ENCODE results near the gene IFT74. TPM values are rescaled to one million over a fixed set of nuclear protein-coding genes. Genes with fewer than 3 reads are reported as not detected.

The IFT74 gene
- total RNA-seq, 4 donors from 2014 or later, result 19.1 to 31.5 (median 25.4) TPM

DNA sequence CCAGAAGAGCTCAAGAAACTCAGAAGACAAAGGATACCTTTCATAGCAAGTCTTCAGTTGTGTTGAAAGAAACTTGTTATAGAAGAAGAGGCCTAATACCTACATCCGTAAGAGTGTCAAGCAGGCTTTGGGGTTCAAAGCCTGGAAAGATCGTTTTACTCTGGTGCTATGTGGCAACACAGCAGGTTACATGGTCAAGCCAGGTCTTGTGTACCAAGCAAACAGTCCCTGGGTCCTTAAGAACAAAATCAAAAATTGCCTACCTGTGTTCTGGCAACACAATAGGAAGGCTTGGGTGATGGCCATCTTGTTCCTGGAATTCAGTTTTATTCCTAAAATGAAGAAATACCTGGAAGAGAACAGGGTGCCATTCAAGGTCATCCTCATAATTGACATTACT, 81.3 kb downstream of the IFT74 start:
- Histone ChIP-seq H3K27ac (no peak overlapping the region), H3K4me1 (no peaks in the 10 kb centered on the region), H3K36me3 (no peaks in the 10 kb centered on the region), H3K27me3 (no peaks in the 10 kb centered on the region), H3K4me3 (no peak overlapping the region), H3K9me3 (no peaks in the 10 kb centered on the region)
- DNase-seq, result no peak
- intact Hi-C loops (cut with DNase I; ENCODE audit: low total_unique reads), result no loop called here
- TF ChIP-seq, protein P1, sequence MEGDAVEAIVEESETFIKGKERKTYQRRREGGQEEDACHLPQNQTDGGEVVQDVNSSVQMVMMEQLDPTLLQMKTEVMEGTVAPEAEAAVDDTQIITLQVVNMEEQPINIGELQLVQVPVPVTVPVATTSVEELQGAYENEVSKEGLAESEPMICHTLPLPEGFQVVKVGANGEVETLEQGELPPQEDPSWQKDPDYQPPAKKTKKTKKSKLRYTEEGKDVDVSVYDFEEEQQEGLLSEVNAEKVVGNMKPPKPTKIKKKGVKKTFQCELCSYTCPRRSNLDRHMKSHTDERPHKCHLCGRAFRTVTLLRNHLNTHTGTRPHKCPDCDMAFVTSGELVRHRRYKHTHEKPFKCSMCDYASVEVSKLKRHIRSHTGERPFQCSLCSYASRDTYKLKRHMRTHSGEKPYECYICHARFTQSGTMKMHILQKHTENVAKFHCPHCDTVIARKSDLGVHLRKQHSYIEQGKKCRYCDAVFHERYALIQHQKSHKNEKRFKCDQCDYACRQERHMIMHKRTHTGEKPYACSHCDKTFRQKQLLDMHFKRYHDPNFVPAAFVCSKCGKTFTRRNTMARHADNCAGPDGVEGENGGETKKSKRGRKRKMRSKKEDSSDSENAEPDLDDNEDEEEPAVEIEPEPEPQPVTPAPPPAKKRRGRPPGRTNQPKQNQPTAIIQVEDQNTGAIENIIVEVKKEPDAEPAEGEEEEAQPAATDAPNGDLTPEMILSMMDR (IDR thresholded peaks at IDR 0.05), result no peak
- no peak for TF ChIP-seq POLR2A (IDR thresholded peaks at IDR 0.05)

DNA sequence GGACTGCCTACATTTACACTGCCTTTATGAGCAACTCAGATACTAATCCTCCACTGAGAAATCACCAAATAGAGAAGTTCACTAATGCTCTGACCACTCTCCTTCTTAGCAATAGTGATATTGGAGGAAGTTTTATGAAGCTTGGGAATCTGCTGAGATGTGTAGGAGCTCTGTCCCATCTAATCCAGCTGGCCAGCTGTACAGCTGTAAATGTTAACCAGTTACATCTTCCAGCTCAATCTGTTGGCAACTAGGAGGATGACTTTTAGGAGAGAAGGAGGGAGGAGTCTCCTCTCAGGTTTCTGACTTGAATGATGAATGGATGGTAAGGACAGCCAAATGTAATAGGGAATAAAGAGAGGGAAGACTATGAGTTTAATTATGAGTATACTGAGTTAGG, 85.5 kb downstream of the IFT74 start:
- TF ChIP-seq, protein P1 (IDR thresholded peaks at IDR 0.05), result no peak
- no peak for TF ChIP-seq POLR2A (IDR thresholded peaks at IDR 0.05)
- Histone ChIP-seq H3K27me3 (no peaks in the 10 kb centered on the region), H3K27ac (no peak overlapping the region), H3K4me3 (no peak overlapping the region), H3K36me3 (no peaks in the 10 kb centered on the region), H3K9me3 (no peaks in the 10 kb centered on the region), H3K4me1 (no peaks in the 10 kb centered on the region)
- no peak for DNase-seq
- intact Hi-C loops (cut with DNase I; ENCODE audit: low total_unique reads), result no loop called here

DNA sequence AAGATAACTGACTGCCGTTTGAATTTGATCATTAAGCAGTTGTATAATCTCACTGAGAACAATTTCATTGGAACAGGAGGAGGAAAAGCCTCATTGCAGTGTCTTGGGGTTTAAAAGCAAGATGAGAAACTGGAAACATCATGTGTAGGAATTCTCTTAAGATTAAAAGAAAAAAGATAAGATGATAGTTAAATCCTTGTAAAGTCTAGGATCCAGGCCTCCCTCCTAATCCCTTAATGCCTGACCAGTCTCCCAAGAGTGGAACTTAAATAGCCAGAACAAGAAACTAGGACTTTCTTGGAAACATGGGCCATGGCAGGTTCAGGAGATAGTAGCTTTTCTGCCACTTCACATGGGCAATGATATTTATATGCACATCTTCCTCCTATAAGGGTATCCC, 86.3 kb downstream of the IFT74 start:
- intact Hi-C loops (cut with DNase I; ENCODE audit: low total_unique reads), result no loop called here
- DNase-seq, result no peak
- no peaks in the 10 kb centered on the region for H3K9me3 ChIP-seq

DNA sequence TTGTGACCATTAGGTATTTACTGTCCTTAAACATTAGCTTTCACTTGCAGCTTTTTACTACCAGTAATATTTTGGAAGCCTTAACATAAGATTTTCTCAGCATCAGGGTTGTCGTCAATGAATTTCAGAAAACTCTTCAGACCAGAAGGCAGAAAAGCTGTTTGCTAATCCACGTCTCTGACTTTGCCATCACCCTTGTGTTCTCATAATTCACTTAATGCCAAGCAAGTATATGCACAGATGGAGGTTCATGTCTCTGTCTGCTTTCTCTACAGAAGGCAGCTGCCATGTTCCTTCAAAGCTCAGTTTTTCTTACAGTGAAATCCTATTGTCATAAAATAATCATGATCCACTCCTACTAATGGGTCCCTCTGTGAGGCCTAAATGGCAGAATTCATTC, 87.0 kb downstream of the IFT74 start:
- intact Hi-C loops (cut with DNase I; ENCODE audit: low total_unique reads), result no loop called here
- TF ChIP-seq POLR2A (IDR thresholded peaks at IDR 0.05), result no peak
- TF ChIP-seq, protein P1 (IDR thresholded peaks at IDR 0.05), result no peak
- Histone ChIP-seq H3K36me3 (no peaks in the 10 kb centered on the region), H3K9me3 (no peaks in the 10 kb centered on the region), H3K4me3 (no peak overlapping the region), H3K27ac (no peak overlapping the region), H3K27me3 (no peaks in the 10 kb centered on the region), H3K4me1 (no peaks in the 10 kb centered on the region)
- DNase-seq, result no peak

More for the DNA sequence above, 86.3 kb downstream of the IFT74 start:
- TF ChIP-seq POLR2A (IDR thresholded peaks at IDR 0.05), result no peak
- TF ChIP-seq, protein P1 (IDR thresholded peaks at IDR 0.05), result no peak
- Histone ChIP-seq H3K27ac (no peak overlapping the region), H3K4me1 (no peaks in the 10 kb centered on the region), H3K27me3 (no peaks in the 10 kb centered on the region), H3K36me3 (no peaks in the 10 kb centered on the region), H3K4me3 (no peak overlapping the region)

DNA sequence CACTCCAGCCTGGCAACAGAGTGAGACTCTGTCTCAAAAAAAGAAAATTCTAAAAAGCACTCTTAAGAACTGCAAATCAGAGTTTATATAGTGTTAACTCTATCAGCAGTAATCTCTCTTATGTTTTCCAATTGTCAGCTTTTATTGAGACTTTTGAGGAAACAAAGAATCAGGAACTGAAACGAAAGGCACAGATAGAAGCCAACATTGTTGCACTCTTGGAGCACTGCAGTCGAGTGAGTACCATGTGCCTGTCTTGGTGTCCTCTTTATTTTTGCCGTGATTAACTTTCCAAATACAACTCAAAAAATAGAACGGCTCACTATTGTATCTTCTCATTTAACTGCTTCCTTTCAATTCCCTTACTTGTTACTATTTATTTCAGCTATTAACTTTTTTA, 90.9 kb downstream of the IFT74 start:
- no peaks in the 10 kb centered on the region for H3K4me1 ChIP-seq
- intact Hi-C loops (cut with DNase I; ENCODE audit: low total_unique reads), result no loop called here
- no peak overlapping the region for H3K27ac ChIP-seq
- no peak overlapping the region for H3K4me3 ChIP-seq
- no peak for DNase-seq
- H3K27me3 ChIP-seq, result no peaks in the 10 kb centered on the region
- no peaks in the 10 kb centered on the region for H3K36me3 ChIP-seq
- TF ChIP-seq POLR2A (IDR thresholded peaks at IDR 0.05), result no peak
- TF ChIP-seq, protein P1 (IDR thresholded peaks at IDR 0.05), result no peak
- H3K9me3 ChIP-seq, result no peaks in the 10 kb centered on the region

All from uterus (tissue), 4 donors.